Hematopoietic multipotent progenitor cell treated with erythropoietin and hydrocortisone succinate and interleukin-3 and kit ligand, for 6 days (in vitro differentiated cells): ENCODE data around the gene SHLD2.
"Not testable (repeated sequence)": the region's sequence is repeated elsewhere in the genome, so short reads cannot be mapped to it uniquely, and the experiment has no call there.

Source experiments
- DNase-seq: peaks from one replicate; pipeline ENCODE4 v3.0.0-alpha.2; 2015

The SHLD2 gene

DNA sequence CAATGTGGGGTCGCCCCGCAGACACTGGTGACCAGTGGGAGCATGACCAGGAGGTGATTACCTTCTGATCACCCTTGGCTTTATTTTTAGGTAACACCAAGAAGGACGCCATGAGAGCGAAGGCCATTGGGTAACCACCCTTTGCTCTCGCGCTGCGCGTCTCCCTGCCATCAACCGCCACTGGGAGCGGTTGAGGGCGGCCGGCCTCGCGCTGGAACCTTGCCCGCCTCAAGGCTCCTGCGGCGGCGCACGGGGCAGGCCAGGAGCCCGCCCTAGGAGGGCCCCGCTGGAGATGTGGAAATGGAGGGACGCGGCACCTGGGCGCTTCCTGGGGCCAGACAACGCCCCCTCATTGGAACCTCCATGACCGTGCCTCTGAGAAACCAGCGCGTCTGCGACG lies 127.8 kb downstream of the SHLD2 start:
- DNase-seq, result not testable (repeated sequence)

DNA sequence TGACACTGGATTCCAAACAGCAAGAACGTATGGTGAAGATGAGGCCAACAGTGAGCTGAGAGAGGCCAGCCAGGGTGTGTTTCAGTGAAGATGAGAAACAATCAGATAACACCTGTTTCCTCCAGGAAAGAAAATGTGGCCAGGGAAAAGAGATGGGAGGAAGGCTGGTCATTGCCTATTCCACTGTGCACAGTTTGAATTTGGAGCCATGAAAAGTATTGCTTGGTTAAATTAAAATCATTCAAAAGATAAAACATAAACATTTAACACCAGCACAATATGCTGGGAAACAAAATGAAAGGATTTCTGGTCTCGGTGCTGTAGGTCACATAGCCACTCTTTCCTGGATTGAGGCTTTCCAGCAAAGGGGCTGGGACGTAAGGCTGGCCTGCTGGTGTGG lies 130.1 kb downstream of the SHLD2 start, which contains the start of gene NUTM2A:
NUTM2A (plus strand) TSS at position 301 of the 400 bp plus-strand sequence. CDS start 383 bp downstream, outside the sequence.
- DNase-seq, result not testable (repeated sequence)

DNA sequence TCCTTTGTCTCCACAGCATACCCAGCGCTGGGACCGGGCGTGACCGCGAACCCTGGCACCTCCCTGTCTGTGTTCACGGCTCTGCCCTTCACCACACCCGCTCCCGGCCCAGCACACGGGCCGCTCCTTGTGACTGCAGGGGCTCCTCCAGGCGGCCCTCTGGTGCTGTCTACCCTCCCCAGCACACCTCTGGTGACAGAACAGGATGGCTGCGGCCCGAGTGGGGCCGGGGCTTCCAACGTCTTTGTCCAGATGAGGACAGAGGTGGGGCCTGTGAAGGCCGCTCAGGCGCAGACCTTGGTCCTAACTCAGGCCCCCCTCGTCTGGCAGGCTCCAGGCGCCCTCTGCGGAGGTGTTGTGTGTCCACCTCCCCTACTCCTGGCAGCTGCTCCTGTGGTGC lies 133.2 kb downstream of the SHLD2 start:
- not testable (repeated sequence) for DNase-seq

DNA sequence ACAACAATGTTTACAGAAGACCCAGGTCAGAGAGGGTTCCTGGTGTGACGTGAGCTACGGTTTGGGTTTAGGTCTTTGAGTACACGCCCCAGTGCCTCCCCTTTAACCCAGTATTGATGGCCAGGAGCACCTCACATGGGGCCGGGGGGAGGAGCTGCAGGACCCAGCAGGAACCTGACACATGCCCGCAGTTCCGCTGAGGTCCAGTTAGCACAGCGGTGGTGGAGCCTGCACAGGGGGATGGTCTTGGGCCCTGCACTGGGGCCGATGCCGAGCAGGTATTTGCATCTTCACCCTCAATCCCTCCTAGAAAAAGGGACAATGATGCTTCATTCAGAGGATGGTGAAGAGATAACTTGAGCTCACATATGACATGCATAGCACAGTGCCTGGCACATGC lies 134.2 kb downstream of the SHLD2 start:
- DNase-seq, result not testable (repeated sequence)

DNA sequence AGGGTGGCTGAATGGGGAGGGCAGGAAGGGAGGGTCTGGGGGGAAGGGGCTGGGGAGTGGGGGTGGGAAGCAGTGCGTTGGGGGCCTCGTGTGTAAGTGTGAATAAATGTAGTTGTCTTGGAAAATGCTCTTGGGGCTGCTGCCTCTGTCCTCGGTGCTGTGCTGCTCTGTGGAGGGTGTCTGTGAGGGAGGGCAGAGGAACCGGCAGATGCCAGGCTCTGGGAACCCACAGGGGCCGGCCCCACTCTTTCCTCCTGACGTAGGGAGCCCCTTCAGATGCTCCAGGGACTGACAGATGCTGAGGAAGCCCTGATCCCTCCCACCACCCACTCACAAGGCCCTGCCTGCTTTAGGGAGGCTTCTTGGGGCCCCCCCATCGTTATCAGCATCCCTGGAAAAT lies 139.8 kb downstream of the SHLD2 start:
- not testable (repeated sequence) for DNase-seq

DNA sequence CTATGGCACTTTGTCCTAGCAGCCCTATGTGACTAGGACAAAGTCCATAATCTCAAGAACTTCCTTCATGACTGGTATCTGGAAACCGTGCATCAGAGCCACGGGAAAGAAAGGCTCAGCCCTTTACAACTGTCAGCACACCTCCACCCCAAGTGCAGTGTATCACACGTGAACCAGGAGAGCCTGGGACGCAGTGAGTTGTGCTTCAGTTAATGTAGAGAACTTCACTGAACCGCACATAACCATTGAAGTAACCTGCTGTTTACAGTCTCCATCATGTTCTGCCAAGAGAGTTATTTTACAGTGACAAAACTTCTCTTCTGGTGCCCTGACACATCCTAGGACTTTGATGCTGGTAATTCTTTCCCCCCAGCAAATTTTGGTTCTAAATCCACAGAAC lies 142.2 kb downstream of the SHLD2 start:
- not testable (repeated sequence) for DNase-seq

DNA sequence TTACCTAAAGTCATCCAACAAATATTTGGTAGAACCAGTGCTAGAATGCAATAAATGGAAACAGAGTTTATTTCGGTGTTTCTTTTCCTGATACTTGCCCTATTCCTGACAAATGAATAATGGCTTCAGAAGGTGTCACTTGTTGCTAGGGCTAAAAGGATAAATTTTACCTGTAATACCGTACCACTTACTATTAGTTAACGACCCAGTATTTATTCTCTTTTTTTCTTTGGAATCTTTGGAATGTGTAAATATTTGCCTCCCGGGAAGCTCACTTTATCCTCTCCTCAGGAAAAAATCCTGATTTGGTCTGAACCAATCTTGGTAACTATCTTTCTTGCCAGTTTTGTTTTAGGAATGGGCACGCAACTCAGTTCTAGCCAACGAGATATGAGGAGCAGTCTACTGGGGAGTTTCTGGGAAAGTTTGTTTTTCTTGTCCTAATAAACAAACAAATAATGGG lies 144.4 kb downstream of the SHLD2 start:
- not testable (repeated sequence) for DNase-seq
